EH (cell line): ENCODE data around the gene P2RY4.
A peak's percentile ranks its signal among the peaks of the same experiment; 100 is the strongest.
"Not testable (repeated sequence)": the region's sequence is repeated elsewhere in the genome, so short reads cannot be mapped to it uniquely, and the experiment has no call there.

Experiments
- DNase-seq: peaks from one replicate; pipeline ENCODE4 v3.0.0-alpha.2; 2015; ENCODE audit warnings: low read depth

Gene P2RY4

GRCh38 chrX:70260104-70260503 lies at the start of gene P2RY4:
TSS of gene P2RY4 (minus strand) at chrX:70260204. CDS start at chrX:70259624, 580 bp downstream.
- DNase-seq = no peak

GRCh38 chrX:70301716-70302115 lies 41.7 kb upstream of the P2RY4 start:
- DNase-seq = peak; percentile 55

- peak; percentile 8 for DNase-seq
These were observed 33.6 kb upstream of the P2RY4 start for GRCh38 chrX:70293621-70294020.

- peak; percentile 18 for DNase-seq
These were observed 32.8 kb upstream of the P2RY4 start for GRCh38 chrX:70292788-70293187.

GRCh38 chrX:70289793-70290770 lies 30.1 kb upstream of the P2RY4 start, which contains the start of the genes KIF4A and PDZD11:
TSS of gene KIF4A (plus strand) at chrX:70290104. CDS start at chrX:70290459, 355 bp downstream.
TSS of gene PDZD11 (minus strand) at chrX:70289927. CDS start at chrX:70289341, 586 bp downstream.
- DNase-seq = peak; percentile 86

- DNase-seq = peak; percentile 27
These were observed 29.3 kb upstream of the P2RY4 start for GRCh38 chrX:70289168-70289792.

- DNase-seq = no peak
These were observed 21.9 kb upstream of the P2RY4 start, which contains the start of gene RAB41 for GRCh38 chrX:70281951-70282350. TSS of gene RAB41 (plus strand) at chrX:70282172. CDS start at chrX:70282218, 46 bp downstream.

- no peak for DNase-seq
These were observed 20.6 kb upstream of the P2RY4 start for GRCh38 chrX:70280573-70280972.

GRCh38 chrX:70279081-70279480 lies 19.1 kb upstream of the P2RY4 start:
- DNase-seq = no peak

- DNase-seq = not testable (repeated sequence)
These were observed 14.0 kb upstream of the P2RY4 start for GRCh38 chrX:70274029-70274428.

GRCh38 chrX:70268034-70268433 lies 8.0 kb upstream of the P2RY4 start, which contains the start of gene ARR3:
TSS of gene ARR3 (plus strand) at chrX:70268334. CDS start at chrX:70269386, 1,052 bp downstream.
- DNase-seq = no peak

- peak; percentile 2 for DNase-seq
These were observed 4.8 kb upstream of the P2RY4 start for GRCh38 chrX:70264784-70265183.

GRCh38 chrX:70262952-70263567 lies 3.1 kb upstream of the P2RY4 start:
- peak; percentile 31 for DNase-seq

GRCh38 chrX:70257423-70258288 lies 2.3 kb downstream of the P2RY4 start:
- no peak for DNase-seq

GRCh38 chrX:70255452-70255851 lies 4.6 kb downstream of the P2RY4 start:
- no peak for DNase-seq

- no peak for DNase-seq
These were observed 5.1 kb downstream of the P2RY4 start for GRCh38 chrX:70254909-70255308.

- peak; percentile 1 for DNase-seq
These were observed 6.0 kb downstream of the P2RY4 start for GRCh38 chrX:70254063-70254400.

GRCh38 chrX:70253377-70254062 lies 6.5 kb downstream of the P2RY4 start:
- DNase-seq = no peak

- DNase-seq = no peak
These were observed 7.5 kb downstream of the P2RY4 start for GRCh38 chrX:70252491-70252890.

- DNase-seq = no peak
These were observed 12.8 kb downstream of the P2RY4 start for GRCh38 chrX:70247252-70247651.

GRCh38 chrX:70244881-70245280 lies 15.1 kb downstream of the P2RY4 start:
- DNase-seq = no peak
